Heart right ventricle (tissue), 16 donors: ENCODE measurements around the gene CNTNAP1. TPM values are rescaled to one million over a fixed set of nuclear protein-coding genes. Genes with fewer than 3 reads are reported as not detected.

Experiments
- ATAC-seq, 8 donors: fragments of 200-7000 bp; cut with Tn5 transposase; one replicate each; pipeline ENCODE4 v1.9.1; 2020; ENCODE audit warnings: mild to moderate bottlenecking in 8 of 8, moderate library complexity in 8 of 8, moderate number of reproducible peaks in 1 of 8
- DNase-seq, 2 donors: peaks; one replicate each; pipeline ENCODE4 v3.0.0-alpha.2; 2020
- H3K27ac ChIP-seq, 10 donors: fragments of 200-600 bp; sonication (generic) in 2 of 10; one replicate each; pipeline versions ENCODE4 v1.5.0 to v1.8.0; 2020 to 2022; ENCODE audit warnings: mild to moderate bottlenecking in 3 of 10
- H3K27me3 ChIP-seq, 7 donors: fragments of 200-600 bp; one replicate each; pipeline ENCODE4 v1.8.0; 2021 to 2022; ENCODE audit warnings: mild to moderate bottlenecking in 2 of 7
- H3K36me3 ChIP-seq, 9 donors: fragments of 200-600 bp; sonication (generic) in 1 of 9; one replicate each; pipeline versions ENCODE4 v1.5.0 to v1.8.0; 2020 to 2022; ENCODE audit warnings: mild to moderate bottlenecking in 2 of 9
- H3K4me1 ChIP-seq, 9 donors: fragments of 200-600 bp; sonication (generic) in 1 of 9; one replicate each; pipeline versions ENCODE4 v1.5.0 to v1.8.0; 2020 to 2022; ENCODE audit warnings: mild to moderate bottlenecking in 4 of 9
- H3K4me3 ChIP-seq, 10 donors: fragments of 200-600 bp; sonication (generic) in 2 of 10; one replicate each; pipeline versions ENCODE4 v1.5.0 to v1.8.0; 2020 to 2022; ENCODE audit warnings: mild to moderate bottlenecking in 7 of 10, moderate library complexity in 2 of 10
- H3K9me3 ChIP-seq, 11 donors: fragments of 200-600 bp in 10 of 11; sonication (generic) in 2 of 11; one replicate each; pipeline versions ENCODE4 v1.5.0 to v1.8.0; 2013 to 2022; ENCODE audit warnings: mild to moderate bottlenecking in 2 of 11, control low read depth in 1 of 11, moderate library complexity in 1 of 11
- WGBS, 2 donors: extraction: QIAGEN DNeasy Blood & Tissue Kit; methylation state at CpG; one replicate each; pipeline ENCODE4 v1.1.7; 2013; ENCODE audit warnings: inconsistent platforms in 1 of 2; 5-methylcytosine and 5-hydroxymethylcytosine counted together
- intact Hi-C, 10 donors: fragments of 100-400 bp; cut with DNase I; formaldehyde crosslinking; loops; one replicate each; pipeline versions ENCODE4 v1.11.1 to v1.14.2; 2022
- polyA plus RNA-seq, 2 donors: library from polyadenylated mRNA; stranded (reverse); fragments of 200-250 nt; gene quantifications; one replicate each; pipeline ENCODE4 v1.2.3, GENCODE V29; 2013
- total RNA-seq, 10 donors: library from RNA; stranded (reverse); fragmentation: NEBNext Ultra II Directional in 3 of 10; extraction: Animal tissue kit (Norgen Biotek cat#: 25700) in 3 of 10; gene quantifications; one replicate each; pipeline versions ENCODE4 v1.2.1 to v1.2.4, GENCODE V29; 2021 to 2023
- TF ChIP-seq, protein P1 (sequence below), 9 donors: fragments of 200-600 bp; sonication (generic) in 2 of 9; IDR thresholded peaks; one replicate each; pipeline versions ENCODE4 v1.5.0 to v1.8.0; 2021 to 2022; ENCODE audit warnings: antibody characterized with exemption in 9 of 9, mild to moderate bottlenecking in 5 of 9, moderate library complexity in 1 of 9
- donor health status: Arrhythmogenic right ventricular cardiomyopathy.
- donor health status: ischemic (EF 13 %, LVEDD 7.1; RV severe dilation, severe dysfunction).
- donor health status: healthy with polysubstance abuse.
- donor health status: DM: no; HTN: yes; CAD: no.
- donor health status: DM: no; HTN: no; CAD: no.
- donor health status: ischemic (EF 25% LVEDD 6.9; RV normal size, moderate dysfunction).
- donor health status: ischemic (EF 25% LVEDD 5.7; RV mildly dilated, moderate dysfunction).
- donor health status: healthy.
- donor health status: DM: yes; HTN: yes; CAD: no.
- donor health status: Ischemic cardiomyopathy.
- donor health status: ischemic (EF 35%, LVEDD 5.7; RV mildly dilated, moderate dysfunction).
- donor health status: nonischemic (EF 11% LVEDD 7.7; RV severe dilation, severe dysfunction).
- donor health status: DM: yes; HTN: yes; CAD: no.
- donor health status: PGD.
- donor health status: ischemic (EF 29% LVEDD 5.4; RV normal size, mild dysfunction).
- donor health status: nonischemic (EF 23%, LVEDD 6.1; RV moderate dilation, normal function).

CNTNAP1 gene
- total and polyA plus RNA-seq, 12 donors, result 2.2 to 28.3 (median 3.5) TPM

DNA sequence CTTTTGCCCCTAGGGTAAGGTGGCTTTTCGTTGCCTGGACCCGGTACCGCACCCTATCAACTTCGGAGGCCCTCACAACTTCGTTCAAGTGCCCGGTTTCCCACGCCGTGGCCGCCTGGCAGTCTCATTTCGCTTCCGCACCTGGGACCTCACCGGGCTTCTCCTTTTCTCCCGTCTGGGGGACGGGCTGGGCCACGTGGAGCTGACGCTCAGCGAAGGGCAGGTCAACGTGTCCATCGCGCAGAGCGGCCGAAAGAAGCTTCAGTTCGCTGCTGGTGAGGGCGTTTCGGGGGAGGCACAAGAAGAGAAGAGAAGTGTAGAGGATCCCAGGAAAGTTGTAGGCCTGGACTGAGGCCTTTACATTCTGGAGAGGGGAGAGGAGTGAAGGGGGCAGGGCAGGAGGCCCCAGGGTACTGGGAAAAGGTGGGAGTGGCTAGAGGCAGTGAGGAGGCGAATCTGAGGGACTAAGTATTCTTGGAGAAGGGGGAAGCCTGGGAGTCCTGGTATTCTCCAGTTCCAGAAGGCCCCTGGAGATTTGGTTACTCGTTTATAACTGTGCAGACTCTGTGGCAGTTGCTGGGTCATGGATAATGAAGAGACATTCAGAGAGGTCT is 5.5 kb downstream of the CNTNAP1 start:
- H3K27ac ChIP-seq, result no peak overlapping the region
- H3K4me3 ChIP-seq, result no peak overlapping the region
- peaks cover 10 to 24% (median 15%) of the 10 kb centered on the region in 9 donors for H3K4me1 ChIP-seq
- no peaks in the 10 kb centered on the region for H3K9me3 ChIP-seq
- intact Hi-C loops, result loop anchor here in 3 of 10 donors (10.0 kb wide), 3 partner anchors 73 to 113 kb away; partner anchors contain the start of gene PSMC3IP (in 1 of the 3)
- 79 to 81% methylated on average over 27 of the region's 27 CpGs for WGBS, 2 donors
- DNase-seq, result no peak
- no peak for ATAC-seq
- peaks cover 0 to 86% (median 17%) of the 10 kb centered on the region in 9 donors for H3K36me3 ChIP-seq
- TF ChIP-seq, protein P1, sequence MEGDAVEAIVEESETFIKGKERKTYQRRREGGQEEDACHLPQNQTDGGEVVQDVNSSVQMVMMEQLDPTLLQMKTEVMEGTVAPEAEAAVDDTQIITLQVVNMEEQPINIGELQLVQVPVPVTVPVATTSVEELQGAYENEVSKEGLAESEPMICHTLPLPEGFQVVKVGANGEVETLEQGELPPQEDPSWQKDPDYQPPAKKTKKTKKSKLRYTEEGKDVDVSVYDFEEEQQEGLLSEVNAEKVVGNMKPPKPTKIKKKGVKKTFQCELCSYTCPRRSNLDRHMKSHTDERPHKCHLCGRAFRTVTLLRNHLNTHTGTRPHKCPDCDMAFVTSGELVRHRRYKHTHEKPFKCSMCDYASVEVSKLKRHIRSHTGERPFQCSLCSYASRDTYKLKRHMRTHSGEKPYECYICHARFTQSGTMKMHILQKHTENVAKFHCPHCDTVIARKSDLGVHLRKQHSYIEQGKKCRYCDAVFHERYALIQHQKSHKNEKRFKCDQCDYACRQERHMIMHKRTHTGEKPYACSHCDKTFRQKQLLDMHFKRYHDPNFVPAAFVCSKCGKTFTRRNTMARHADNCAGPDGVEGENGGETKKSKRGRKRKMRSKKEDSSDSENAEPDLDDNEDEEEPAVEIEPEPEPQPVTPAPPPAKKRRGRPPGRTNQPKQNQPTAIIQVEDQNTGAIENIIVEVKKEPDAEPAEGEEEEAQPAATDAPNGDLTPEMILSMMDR (IDR thresholded peaks at IDR 0.05), result no peak
- H3K27me3 ChIP-seq, result peaks cover 0 to 14% (median 0%) of the 10 kb centered on the region in 7 donors

- intact Hi-C loops, result no loop called here
- peaks cover 0 to 11% (median 0%) of the 10 kb centered on the region in 9 donors for H3K4me1 ChIP-seq
- TF ChIP-seq, protein P1 (IDR thresholded peaks at IDR 0.05), result no peak
- DNase-seq, result no peak
- no peak overlapping the region for H3K4me3 ChIP-seq
- peaks cover 0 to 100% (median 18%) of the 10 kb centered on the region in 9 donors for H3K36me3 ChIP-seq
- WGBS, 2 donors, result 55% methylated on average over 10 of the region's 10 CpGs
- no peaks in the 10 kb centered on the region for H3K27me3 ChIP-seq
- peak; percentile 18 to 84 (median 56) for ATAC-seq
- no peaks in the 10 kb centered on the region for H3K9me3 ChIP-seq
- peak overlapping the region in 3 of 10 donors; percentile 31 to 69 (median 44) for H3K27ac ChIP-seq
Observed at GRCh38 chr17:42690596-42690995, 8.3 kb downstream of the CNTNAP1 start.

DNA sequence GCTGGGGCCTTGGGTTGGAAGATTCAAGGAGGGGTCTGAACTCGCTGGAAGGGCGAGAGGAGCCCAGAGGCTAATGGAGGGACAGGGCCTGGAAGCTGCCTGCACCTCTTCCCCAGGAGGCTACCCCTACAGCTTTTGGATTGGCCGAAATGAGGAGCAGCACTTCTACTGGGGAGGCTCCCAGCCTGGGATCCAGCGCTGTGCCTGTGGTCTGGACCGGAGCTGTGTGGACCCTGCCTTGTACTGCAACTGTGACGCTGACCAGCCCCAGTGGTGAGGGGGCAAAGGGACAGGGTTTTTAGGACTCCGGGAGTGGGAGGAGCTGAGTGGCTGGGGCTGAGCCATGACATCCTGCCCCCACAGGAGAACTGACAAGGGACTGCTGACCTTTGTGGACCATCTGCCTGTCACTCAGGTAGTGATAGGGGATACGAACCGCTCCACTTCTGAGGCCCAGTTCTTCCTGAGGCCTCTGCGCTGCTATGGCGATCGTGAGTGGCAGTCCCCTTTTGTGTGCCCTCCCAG is 8.8 kb downstream of the CNTNAP1 start:
- DNase-seq, result no peak
- peak in 2 of 8 donors; percentile 6 to 29 for ATAC-seq

GRCh38 chr17:42692489-42692888 is 10.2 kb downstream of the CNTNAP1 start:
- Histone ChIP-seq H3K9me3 (no peaks in the 10 kb centered on the region), H3K36me3 (peaks cover 0 to 100% (median 27%) of the 10 kb centered on the region in 9 donors), H3K4me3 (no peak overlapping the region), H3K27ac (no peak overlapping the region), H3K4me1 (peaks cover 0 to 11% (median 0%) of the 10 kb centered on the region in 9 donors), H3K27me3 (no peaks in the 10 kb centered on the region)
- DNase-seq, result no peak
- TF ChIP-seq, protein P1 (IDR thresholded peaks at IDR 0.05), result no peak
- intact Hi-C loops, result no loop called here
- no peak for ATAC-seq
- 86 to 87% methylated on average over 11 of the region's 11 CpGs for WGBS, 2 donors

More for the DNA sequence above, 8.8 kb downstream of the CNTNAP1 start:
- H3K27ac ChIP-seq, result peak overlapping the region in 3 of 10 donors; percentile 31 to 69 (median 44)
- H3K36me3 ChIP-seq, result peaks cover 0 to 100% (median 20%) of the 10 kb centered on the region in 9 donors
- no peaks in the 10 kb centered on the region for H3K9me3 ChIP-seq
- 87 to 88% methylated on average over 12 of the region's 12 CpGs for WGBS, 2 donors
- TF ChIP-seq, protein P1 (IDR thresholded peaks at IDR 0.05), result no peak
- H3K4me3 ChIP-seq, result no peak overlapping the region
- intact Hi-C loops, result no loop called here
- H3K27me3 ChIP-seq, result no peaks in the 10 kb centered on the region
- H3K4me1 ChIP-seq, result peaks cover 0 to 11% (median 0%) of the 10 kb centered on the region in 9 donors
